H1 (cell line): ENCODE data around the gene SMYD5. TPM values are rescaled to one million over a fixed set of nuclear protein-coding genes. Genes with fewer than 3 reads are reported as not detected.

Experiments used
- BCL11A ChIP-seq, 2 experiments: IDR thresholded peaks; one replicate each; pipeline ENCODE4 v1.6.1; 2011; ENCODE audit warnings: low read depth in 2 of 2, low read length in 2 of 2, mild to moderate bottlenecking in 2 of 2
- CREB1 ChIP-seq: IDR thresholded peaks from 2 replicates; pipeline ENCODE4 v1.6.1; 2012; ENCODE audit warnings: inconsistent platforms
- POU5F1 ChIP-seq: IDR thresholded peaks from 2 replicates; pipeline ENCODE4 v1.6.1; 2011; ENCODE audit warnings: low read depth, mild to moderate bottlenecking, low read length, moderate library complexity
- SUZ12 ChIP-seq: fragments of 200-600 bp; sonication (generic); IDR thresholded peaks from 2 replicates; pipeline ENCODE4 v1.6.1; 2012; ENCODE audit warnings: mild to moderate bottlenecking, inconsistent platforms, low read length, moderate library complexity, mixed read lengths
- TBP ChIP-seq: IDR thresholded peaks from 2 replicates; pipeline ENCODE4 v1.6.1; 2011; ENCODE audit warnings: low read depth, low read length, improper control_type of control experiment
- TCF12 ChIP-seq: IDR thresholded peaks from 2 replicates; pipeline ENCODE4 v1.6.1; 2011; ENCODE audit warnings: low read depth, mild to moderate bottlenecking, low read length
- polyA plus RNA-seq, 7 experiments: library from polyadenylated mRNA; depleted of rRNA in 3 of 7; stranded (reverse) in 5 of 7; unstranded in 2 of 7; fragments of >200 nt in 5 of 7; fragments of 200-250 nt in 2 of 7; gene quantifications; 1 replicate in 5 of 7; 2 replicates in 1 of 7; 4 replicates in 1 of 7; pipeline versions ENCODE4 v1.2.1 to v1.2.3, GENCODE V29; 2011 to 2013; ENCODE audit warnings: missing spikeins in 2 of 7, mixed read lengths in 2 of 7
- total RNA-seq: library from RNA; stranded (reverse); fragmentation: NEBNext Ultra II Directional; extraction: Animal tissue kit (Norgen Biotek cat#: 25700); gene quantifications from 2 replicates; pipeline ENCODE4 v1.2.1, GENCODE V29; 2021
- TF ChIP-seq, protein P1 (sequence below): IDR thresholded peaks from 2 replicates; pipeline ENCODE4 v1.6.1; 2012; ENCODE audit warnings: inconsistent platforms

SMYD5 gene
- total and polyA plus RNA-seq, 2 of the 8 experiments (the other 6 are each of a cell fraction or from before 2014, with no cell fraction given) = 35.2 to 56.7 TPM

DNA sequence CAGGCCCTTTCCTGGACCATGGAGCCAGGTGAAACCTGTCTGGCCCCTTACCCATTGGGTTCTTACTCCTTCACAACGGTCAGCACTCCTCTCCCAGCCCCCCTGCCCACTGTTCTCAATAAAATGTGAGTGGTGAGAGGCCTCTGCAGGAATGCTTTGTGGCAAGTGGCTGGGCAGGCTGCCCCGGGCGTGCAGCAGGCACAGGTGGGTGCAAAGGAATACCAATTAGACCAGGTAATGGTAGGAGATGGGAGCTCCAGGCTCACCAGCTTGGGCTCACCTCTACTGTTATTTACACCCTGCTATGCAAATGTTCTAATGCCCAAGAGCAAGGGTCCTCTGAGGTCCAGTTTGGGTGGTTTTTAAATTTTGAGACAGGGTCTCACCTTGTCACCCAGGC is 13.0 kb downstream of the SMYD5 start (continued):
- no peak for TF ChIP-seq SUZ12
- TF ChIP-seq BCL11A (IDR thresholded peaks at IDR 0.05; ENCODE audit: low read depth in 2 of 2, low read length in 2 of 2) = no peak
- TF ChIP-seq TBP = no peak
- no peak for TF ChIP-seq TCF12
- TF ChIP-seq CREB1 = no peak
- TF ChIP-seq POU5F1 = no peak
- TF ChIP-seq, protein P1, sequence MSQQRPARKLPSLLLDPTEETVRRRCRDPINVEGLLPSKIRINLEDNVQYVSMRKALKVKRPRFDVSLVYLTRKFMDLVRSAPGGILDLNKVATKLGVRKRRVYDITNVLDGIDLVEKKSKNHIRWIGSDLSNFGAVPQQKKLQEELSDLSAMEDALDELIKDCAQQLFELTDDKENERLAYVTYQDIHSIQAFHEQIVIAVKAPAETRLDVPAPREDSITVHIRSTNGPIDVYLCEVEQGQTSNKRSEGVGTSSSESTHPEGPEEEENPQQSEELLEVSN = no peak
